ENCODE measurements around the gene CFAP46. TPM values are rescaled to one million over a fixed set of nuclear protein-coding genes. Genes with fewer than 3 reads are reported as not detected.

The CFAP46 gene
- polyA plus RNA-seq, 6 donors from 2014 or later, result 0.05 TPM; not detected in 5

DNA sequence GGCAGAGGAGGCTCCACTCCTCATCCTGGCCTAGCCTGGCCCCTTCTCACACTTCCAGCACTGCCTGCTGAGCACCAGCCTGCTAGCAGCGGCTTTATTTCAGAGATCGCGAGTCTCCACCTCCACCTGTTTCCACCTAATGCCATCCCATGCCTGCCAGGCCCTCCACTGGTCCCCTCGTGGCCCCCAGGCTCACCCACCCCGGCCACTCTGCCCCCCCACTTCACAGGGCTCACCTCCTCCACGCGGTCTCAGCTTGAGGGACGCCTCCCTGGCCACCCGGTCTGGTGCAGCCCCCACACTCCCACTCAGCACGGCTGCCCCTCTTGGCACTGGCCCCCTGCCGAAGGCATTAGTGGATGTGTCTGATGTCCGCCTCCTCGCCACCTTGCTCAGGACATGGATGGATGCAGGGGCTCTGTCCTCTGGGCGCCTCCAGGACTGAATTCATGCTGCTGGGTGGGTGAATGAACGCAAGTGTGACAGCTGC, 152.7 kb downstream of the CFAP46 start:
- no peak for DNase-seq
- Mint-ChIP-seq H3K4me3 (peak overlapping the region in 1 of 8 donors; percentile 61), H3K9me3 (no peaks in the 10 kb centered on the region)

DNA sequence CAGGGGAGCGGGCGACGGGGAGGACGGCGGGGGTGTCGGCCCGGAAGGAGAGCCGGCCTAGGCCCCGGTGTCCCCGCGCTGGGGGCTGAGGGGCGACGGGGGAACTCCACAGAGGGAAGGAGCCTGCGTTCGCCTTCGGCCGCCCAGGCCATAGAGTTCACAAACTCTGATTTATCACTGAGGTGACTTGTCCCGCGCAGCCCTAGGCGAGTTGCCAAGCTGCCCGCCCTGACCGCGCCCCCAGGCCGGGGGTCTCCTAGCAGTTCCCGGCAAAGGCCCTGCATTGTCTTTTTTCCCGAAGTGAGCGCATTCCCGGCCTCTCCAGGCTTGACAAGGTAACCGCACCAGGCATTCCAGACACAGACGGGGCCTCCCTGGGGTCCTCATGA, 153.5 kb downstream of the CFAP46 start:
- DNase-seq, result no peak
- Mint-ChIP-seq H3K36me3 (no peaks in the 10 kb centered on the region), H3K4me3 (no peak overlapping the region), H3K27me3 (peaks cover 0 to 31% (median under 1%) of the 10 kb centered on the region in 3 donors), H3K9me3 (no peaks in the 10 kb centered on the region), H3K27ac (no peak overlapping the region), H3K4me1 (peaks cover 0 to under 1% (median 0%) of the 10 kb centered on the region in 3 donors)
- no peak for ATAC-seq (ENCODE audit: low read depth in 2 of 2)

More for the DNA sequence above, 152.7 kb downstream of the CFAP46 start:
- H3K27me3 Mint-ChIP-seq, result peaks cover 0 to 26% (median 0%) of the 10 kb centered on the region in 3 donors
- no peaks in the 10 kb centered on the region for H3K4me1 Mint-ChIP-seq
- peak overlapping the region in 1 of 6 donors; percentile 24 for H3K27ac Mint-ChIP-seq
- no peak for ATAC-seq (ENCODE audit: low read depth in 2 of 2)
- no peaks in the 10 kb centered on the region for H3K36me3 Mint-ChIP-seq

DNA sequence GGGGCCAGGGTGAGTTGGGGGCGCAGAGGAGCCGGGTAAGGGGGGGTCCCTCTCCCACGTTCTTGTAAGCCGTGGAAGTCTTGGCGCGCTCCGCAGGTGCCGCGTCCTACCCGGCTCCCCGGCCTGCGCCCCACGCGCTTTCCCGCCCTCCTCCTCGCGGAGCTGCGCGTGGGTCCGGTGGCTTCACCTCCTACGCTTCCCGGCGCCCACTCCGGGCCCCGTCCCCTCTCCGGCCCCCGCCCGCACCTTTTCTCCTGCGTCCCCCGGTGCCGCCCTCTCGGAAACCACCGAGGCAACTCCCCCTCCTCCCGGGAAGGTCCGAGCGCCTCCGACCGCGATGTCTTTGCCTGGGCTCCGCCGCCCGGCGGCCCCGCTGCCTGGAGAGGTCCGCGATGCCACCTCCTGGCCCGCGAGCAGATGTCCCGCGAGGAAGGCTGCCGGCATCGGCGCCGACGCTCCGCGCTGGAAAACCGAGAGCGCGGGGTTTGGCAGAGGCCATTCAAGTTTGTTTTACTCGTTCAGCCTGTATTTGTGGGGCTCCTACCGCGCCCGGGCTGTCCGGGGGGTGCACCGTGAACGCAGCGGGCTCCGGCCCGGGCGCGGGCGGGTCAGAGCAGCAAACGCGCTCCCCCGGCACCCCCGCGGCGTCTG, 154.1 kb downstream of the CFAP46 start:
- Mint-ChIP-seq H3K27ac (peak overlapping the region in 1 of 6 donors; percentile 51), H3K9me3 (no peaks in the 10 kb centered on the region), H3K36me3 (peaks cover 1 to 2% of the 10 kb centered on the region in 2 donors), H3K4me3 (peak overlapping the region in 4 of 8 donors; percentile 26 to 65 (median 42)), H3K4me1 (peaks cover 0 to 6% (median 0%) of the 10 kb centered on the region in 3 donors), H3K27me3 (peaks cover 0 to 34% (median 4%) of the 10 kb centered on the region in 3 donors)
- ATAC-seq (ENCODE audit: low read depth in 2 of 2) (no peak), DNase-seq (no peak)

DNA sequence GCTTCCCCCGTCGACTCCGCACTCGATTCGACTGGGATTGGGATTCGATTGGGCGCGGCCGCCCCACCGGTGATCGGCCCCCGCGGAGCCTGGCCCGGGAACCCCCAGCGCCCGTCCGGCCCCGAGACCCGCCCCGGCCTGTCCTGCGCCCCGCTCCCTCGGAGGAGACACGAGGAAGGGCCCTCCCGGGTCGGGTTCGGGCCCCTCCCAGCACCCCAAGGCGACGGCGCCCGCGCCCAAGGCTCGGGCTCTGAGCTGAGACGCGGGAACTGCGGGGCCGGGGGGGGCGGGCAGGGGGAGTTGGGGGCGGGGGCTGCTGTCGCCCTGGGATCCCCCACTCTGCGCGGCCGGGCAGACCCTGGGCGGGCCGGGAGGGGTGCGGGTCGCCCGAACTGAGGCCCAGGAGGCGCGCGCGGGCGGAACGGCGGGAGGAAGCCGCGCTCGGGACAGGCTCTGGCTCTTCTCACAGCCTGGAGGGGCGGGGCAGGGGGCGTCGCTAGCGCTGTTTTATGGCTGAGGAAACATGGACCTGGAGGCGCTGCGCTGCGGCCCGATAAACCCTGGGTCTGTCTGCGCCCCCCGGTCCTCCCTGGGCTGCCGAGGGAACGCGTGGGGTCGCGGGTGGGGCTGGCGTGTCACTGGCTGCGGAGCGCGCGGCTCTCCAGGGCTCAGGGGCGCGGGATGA, 154.7 kb downstream of the CFAP46 start:
- Mint-ChIP-seq H3K27ac (peak overlapping the region in 1 of 6 donors; percentile 51), H3K27me3 (peaks cover 0 to 34% (median 11%) of the 10 kb centered on the region in 3 donors), H3K9me3 (peaks cover 0 to 2% (median 0%) of the 10 kb centered on the region in 7 donors), H3K4me3 (peak overlapping the region in 1 of 8 donors; percentile 65), H3K36me3 (peaks cover 7 to 9% of the 10 kb centered on the region in 2 donors), H3K4me1 (peaks cover 0 to 7% (median 0%) of the 10 kb centered on the region in 3 donors)
- ATAC-seq (ENCODE audit: low read depth in 2 of 2) (no peak), DNase-seq (no peak)

DNA sequence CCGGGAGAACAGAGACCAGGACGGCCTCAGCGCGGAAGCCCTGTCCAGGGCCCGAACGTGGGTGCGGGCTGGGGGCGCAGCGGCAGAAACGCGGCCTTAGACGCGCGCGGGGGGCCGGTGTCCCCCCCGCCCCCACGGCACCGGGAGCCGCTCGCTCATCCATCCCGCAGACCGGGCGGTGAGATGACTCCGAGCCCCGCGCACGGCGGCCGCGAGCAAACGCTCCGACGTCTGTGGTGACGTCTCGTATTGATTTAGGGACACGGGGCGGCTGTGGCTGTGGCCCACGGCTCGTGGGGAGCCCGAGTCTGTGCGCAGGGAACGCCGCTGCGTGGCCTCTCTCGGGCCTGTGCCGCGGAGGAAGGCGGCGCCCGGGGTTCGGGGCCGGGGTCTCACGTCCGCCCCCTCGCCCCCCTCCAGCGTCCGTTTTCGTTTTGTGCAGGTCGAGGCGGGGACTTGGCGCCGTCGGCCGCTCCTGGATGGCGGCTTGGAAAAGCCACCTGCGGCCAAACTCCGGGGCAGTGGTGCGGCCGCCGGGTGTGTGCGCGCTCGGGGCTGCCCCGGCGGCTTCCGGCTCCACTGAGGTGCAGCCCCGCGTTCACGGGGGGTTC, 155.4 kb downstream of the CFAP46 start:
- ATAC-seq (ENCODE audit: low read depth in 2 of 2), result peak in 1 of 2 donors; percentile 23
- no peak for DNase-seq
- Mint-ChIP-seq H3K9me3 (peaks cover 0 to 3% (median 0%) of the 10 kb centered on the region in 7 donors), H3K4me3 (no peak overlapping the region), H3K4me1 (peaks cover 0 to 7% (median 0%) of the 10 kb centered on the region in 3 donors), H3K36me3 (peaks cover 8 to 11% of the 10 kb centered on the region in 2 donors), H3K27ac (no peak overlapping the region), H3K27me3 (peaks cover 0 to 35% (median 12%) of the 10 kb centered on the region in 3 donors)

DNA sequence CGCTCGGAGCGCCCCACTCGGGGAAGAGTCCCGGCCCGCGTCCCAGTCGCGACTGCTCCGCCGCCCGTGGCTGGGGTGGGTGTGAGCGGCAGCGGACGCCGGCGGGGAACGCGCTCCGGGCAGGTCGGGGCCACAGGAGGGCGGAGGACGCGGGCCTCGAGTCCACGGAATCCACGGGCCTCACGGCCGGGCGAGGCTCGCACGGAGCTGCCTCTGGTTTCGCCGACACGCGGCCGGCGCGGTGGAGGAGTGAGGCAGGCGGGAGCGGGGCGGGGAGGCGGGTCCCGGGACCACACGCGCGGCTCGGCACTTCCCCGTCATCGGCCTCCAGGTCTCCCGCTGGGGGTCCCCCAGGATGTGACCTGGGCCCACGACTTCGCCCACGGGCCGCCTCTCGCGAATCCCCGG, 155.9 kb downstream of the CFAP46 start:
- no peak overlapping the region for H3K4me3 Mint-ChIP-seq
- H3K9me3 Mint-ChIP-seq, result peaks cover 0 to 3% (median 0%) of the 10 kb centered on the region in 7 donors
- H3K27ac Mint-ChIP-seq, result peak overlapping the region in 1 of 6 donors; percentile 88
- H3K27me3 Mint-ChIP-seq, result peaks cover 0 to 35% (median 12%) of the 10 kb centered on the region in 3 donors
- peaks cover 13 to 16% of the 10 kb centered on the region in 2 donors for H3K36me3 Mint-ChIP-seq
- ATAC-seq (ENCODE audit: low read depth in 2 of 2) (no peak), DNase-seq (no peak)
- H3K4me1 Mint-ChIP-seq, result peaks cover 0 to 7% (median 0%) of the 10 kb centered on the region in 3 donors

DNA sequence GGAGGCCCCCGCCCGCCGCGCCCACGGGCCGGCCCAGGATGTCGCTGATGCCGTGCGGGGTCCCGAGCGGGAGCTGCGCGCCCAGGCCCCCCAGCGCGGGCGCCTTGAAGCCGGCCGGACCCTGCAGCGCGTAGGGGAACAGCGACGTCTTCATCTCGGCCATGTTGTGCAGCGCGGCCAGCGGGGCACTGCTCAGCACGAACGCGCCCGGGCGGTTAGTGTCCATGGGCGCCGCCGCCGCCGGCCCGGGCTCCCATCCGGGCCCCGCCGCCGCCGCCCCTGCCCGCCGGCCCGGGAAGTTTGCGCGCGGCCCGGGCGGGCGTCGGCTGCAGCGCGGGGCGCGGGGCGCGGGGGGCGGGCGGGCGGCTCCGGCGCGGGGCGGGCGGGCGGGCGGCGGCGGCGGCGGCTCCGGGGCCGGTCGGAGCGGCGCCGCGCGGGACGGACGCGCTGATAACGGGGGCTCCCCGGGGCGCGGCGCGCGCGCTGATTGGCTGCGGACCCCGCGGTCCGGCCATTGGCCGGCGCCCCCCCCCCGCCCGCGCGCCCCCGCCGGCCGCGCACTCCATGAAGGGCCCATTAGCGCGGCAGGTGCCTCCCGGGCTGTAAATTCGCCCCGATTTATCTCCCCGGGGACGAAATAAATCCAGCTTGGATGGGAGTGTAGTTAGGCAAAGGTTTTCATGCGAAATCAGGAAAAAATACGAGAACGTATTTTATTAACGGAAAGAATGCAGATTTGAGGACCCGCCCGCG, 156.5 kb downstream of the CFAP46 start, which contains the start of gene NKX6-2:
TSS of gene NKX6-2 (minus strand) at position 425 of the 753 bp plus-strand sequence. CDS start at position 226, 199 bp downstream.
- ATAC-seq (ENCODE audit: low read depth in 2 of 2) (no peak), DNase-seq (no peak)
- Mint-ChIP-seq H3K4me3 (peak within 1 kb of the TSS in 3 of 8 donors; percentile 32 to 53 (median 47)), H3K36me3 (peaks cover 14 to 16% of the 10 kb centered on the region in 2 donors), H3K9me3 (peaks cover 0 to 3% (median 0%) of the 10 kb centered on the region in 7 donors), H3K4me1 (peaks cover 0 to 7% (median 0%) of the 10 kb centered on the region in 3 donors), H3K27me3 (peaks cover 0 to 30% (median 12%) of the 10 kb centered on the region in 3 donors), H3K27ac (peak within 1 kb of the TSS in 1 of 6 donors; percentile 88)

DNA sequence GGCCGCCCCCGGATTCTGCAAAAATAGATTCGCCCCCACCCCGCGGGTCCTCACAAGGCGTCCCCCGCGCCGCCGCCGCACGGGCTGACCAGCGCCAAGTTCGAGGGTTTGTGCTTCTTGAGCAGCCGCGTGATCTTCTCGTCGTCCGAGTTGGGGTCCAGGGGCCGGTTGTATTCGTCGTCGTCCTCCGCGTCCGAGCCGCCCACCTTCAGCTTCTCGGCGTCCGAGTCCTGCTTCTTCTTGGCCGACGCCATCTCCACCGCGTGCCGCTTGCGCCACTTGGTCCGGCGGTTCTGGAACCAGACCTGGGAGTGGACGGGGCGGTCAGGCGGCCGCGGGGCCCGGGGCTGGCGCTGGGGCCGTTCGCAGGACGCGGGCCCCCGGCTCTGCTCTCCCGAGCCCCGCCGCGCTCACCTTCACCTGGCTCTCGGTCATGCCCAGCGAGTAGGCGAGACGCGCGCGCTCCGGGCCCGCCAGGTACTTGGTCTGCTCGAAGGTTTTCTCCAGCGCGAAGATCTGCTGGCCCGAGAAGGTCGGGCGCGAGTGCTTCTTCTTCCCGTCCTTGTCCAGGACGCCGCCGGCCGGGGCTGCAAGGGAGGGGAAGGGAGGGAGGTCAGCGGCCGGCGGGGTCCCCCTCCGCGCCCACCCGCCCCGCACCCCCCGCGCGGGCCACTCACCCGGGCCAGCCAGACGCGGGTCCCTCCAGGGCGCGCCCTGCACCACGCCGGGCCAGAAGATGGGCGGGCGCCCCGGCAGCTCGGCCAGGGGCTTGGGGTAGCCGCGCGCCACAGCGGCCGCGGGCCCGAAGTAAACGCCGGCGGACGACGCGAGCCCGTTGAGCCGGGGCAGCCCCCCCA, 157.3 kb downstream of the CFAP46 start:
- Mint-ChIP-seq H3K4me3 (peak overlapping the region in 2 of 8 donors; percentile 26 to 39), H3K27me3 (peaks cover 0 to 22% (median 12%) of the 10 kb centered on the region in 3 donors), H3K36me3 (peaks cover 17 to 19% of the 10 kb centered on the region in 2 donors), H3K27ac (no peak overlapping the region), H3K9me3 (peaks cover 0 to 3% (median 0%) of the 10 kb centered on the region in 7 donors), H3K4me1 (peaks cover 0 to 7% (median 0%) of the 10 kb centered on the region in 3 donors)
- ATAC-seq (ENCODE audit: low read depth in 2 of 2), result no peak
- DNase-seq, result no peak

DNA sequence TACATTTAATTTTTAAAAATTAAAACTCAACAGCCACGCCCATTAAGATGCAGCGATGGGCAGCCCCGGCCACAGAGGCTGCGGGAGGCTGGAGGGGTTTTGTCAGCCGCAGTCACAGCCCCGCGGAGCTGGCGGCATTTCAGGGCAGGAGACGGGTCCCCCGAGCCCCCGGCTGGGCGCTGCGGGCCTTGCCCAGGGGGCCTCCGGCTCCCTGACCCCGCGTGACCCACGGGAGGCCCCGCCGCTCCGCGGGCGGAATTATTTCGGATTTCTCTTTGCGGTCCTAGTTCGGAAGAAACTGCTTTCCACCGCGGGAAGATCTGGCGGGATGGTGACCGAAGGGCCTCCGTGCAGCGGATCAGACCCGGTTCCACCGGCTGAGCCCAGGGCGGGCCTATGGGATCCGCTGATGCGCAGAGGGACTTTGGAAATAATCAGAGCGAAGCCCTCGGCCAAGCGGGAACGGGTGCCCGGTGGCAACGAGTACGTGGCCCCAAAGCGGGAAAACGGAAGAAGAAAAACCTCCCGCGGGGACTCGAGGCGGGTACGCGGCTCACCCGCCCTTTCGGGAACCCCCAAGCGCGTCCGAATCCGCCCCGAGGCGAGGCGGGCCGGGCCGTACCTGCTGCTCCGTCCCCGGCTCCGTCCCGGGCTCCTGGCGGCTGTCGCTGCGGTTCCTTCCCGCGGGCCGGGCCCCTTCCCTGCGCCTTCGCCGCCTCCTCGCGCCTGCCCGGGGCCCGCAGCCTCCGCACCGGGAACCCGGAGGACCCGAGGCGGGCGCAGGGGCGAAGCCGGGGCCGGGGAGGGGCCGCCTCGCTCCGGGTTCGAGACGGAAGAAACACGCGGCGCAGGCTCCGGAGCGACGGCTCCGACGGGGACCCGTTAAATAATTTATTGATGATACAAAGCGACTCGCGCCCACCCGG, 158.2 kb downstream of the CFAP46 start:
- peaks cover 0 to 16% (median 12%) of the 10 kb centered on the region in 3 donors for H3K27me3 Mint-ChIP-seq

DNA sequence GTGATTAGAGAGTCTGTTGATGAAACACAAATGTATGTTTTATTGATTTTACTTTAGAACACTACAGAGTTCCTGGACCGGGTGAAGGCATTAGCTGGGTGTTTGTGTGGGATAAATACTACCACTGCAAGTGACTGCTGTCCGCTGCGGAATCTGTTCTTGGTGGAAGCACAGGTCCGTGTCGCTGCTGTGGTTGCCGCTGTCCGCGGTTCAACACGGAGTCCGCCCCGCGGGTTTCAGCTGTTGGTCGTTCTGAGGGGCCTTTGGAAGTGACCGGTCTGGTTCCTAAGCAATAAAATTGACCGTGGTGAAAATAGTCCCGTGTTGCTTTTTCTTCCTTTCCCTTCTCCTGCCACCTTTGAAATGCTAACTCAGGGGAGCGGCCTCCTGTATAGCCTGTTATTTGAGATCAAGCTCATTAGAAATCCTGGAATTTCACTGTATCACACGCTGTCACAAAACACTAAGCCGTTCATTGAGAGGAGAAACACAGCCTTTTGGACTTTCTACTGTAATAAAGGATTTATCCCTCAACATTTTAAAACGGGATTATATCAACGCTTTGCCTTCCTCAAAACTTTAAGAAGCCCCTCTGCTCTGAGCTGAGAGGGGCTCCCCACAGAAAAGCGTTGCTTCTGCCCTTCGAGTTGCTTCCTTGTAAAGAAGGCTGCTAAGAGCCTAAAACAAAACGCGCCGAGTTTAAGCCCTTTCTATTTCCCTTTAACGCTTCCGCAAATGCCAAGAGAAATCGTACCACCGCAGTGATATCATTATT, 159.0 kb downstream of the CFAP46 start:
- peaks cover 0 to 7% (median 0%) of the 10 kb centered on the region in 3 donors for H3K4me1 Mint-ChIP-seq
- peaks cover 22% of the 10 kb centered on the region in 2 donors for H3K36me3 Mint-ChIP-seq
- H3K27me3 Mint-ChIP-seq, result peaks cover 0 to 16% (median 12%) of the 10 kb centered on the region in 3 donors
- no peak for ATAC-seq (ENCODE audit: low read depth in 2 of 2)
- peak overlapping the region; percentile 5 to 74 (median 48) for H3K4me3 Mint-ChIP-seq
- DNase-seq, result no peak
- H3K27ac Mint-ChIP-seq, result peak overlapping the region in 2 of 6 donors; percentile 49 to 83
- H3K9me3 Mint-ChIP-seq, result peaks cover 0 to 3% (median 0%) of the 10 kb centered on the region in 7 donors

More for the DNA sequence above, 158.2 kb downstream of the CFAP46 start:
- peak overlapping the region; percentile 26 to 74 (median 42) for H3K4me3 Mint-ChIP-seq
- DNase-seq (no peak), ATAC-seq (ENCODE audit: low read depth in 2 of 2) (peak in 1 of 2 donors; percentile 25)
- H3K27ac Mint-ChIP-seq, result peak overlapping the region in 1 of 6 donors; percentile 78
- H3K36me3 Mint-ChIP-seq, result peaks cover 22% of the 10 kb centered on the region in 2 donors
- H3K4me1 Mint-ChIP-seq, result peaks cover 0 to 7% (median 0%) of the 10 kb centered on the region in 3 donors
- H3K9me3 Mint-ChIP-seq, result peaks cover 0 to 3% (median 0%) of the 10 kb centered on the region in 7 donors

All from naive B cell (primary cell).